WTC11 (cell line): ENCODE measurements around the gene TPX2. TPM values are rescaled to one million over a fixed set of nuclear protein-coding genes. Genes with fewer than 3 reads are reported as not detected.

ENCODE experiments used
- ATAC-seq: fragments of 200-7000 bp; cut with Tn5 transposase; 2 replicates; pipeline ENCODE4 v1.10.0; 2021; ENCODE audit warnings: mild to moderate bottlenecking, moderate library complexity
- CTCF ChIA-PET: fragments of 300-600 bp; sonication (Branson Sonifier 250); formaldehyde crosslinking; loops from one replicate; lab custom pipeline; 2021; ENCODE audit warnings: antibody characterized with exemption; lab: Charles Lee
- POLR2A ChIA-PET: fragments of 350-600 bp; sonication (Branson Sonifier 250); formaldehyde crosslinking; loops from one replicate; lab custom pipeline; 2021; ENCODE audit warnings: antibody characterized with exemption; lab: Charles Lee
- DNase-seq: peaks from one replicate; pipeline ENCODE4 v3.0.0; 2021; ENCODE audit warnings: low spot score
- H3K27ac Mint-ChIP-seq: 2 replicates; pipeline ENCODE4 v1.8.0; 2021; ENCODE audit warnings: mixed read lengths
- H3K27me3 Mint-ChIP-seq: 2 replicates; pipeline ENCODE4 v1.8.0; 2021; ENCODE audit warnings: low read depth, mild to moderate bottlenecking, moderate library complexity, mixed read lengths
- H3K36me3 Mint-ChIP-seq: 2 replicates; pipeline ENCODE4 v1.8.0; 2021; ENCODE audit warnings: mixed read lengths
- H3K4me1 Mint-ChIP-seq: 2 replicates; pipeline ENCODE4 v1.8.0; 2022; ENCODE audit warnings: mixed read lengths
- H3K4me3 Mint-ChIP-seq: 2 replicates; pipeline ENCODE4 v1.8.0; 2021; ENCODE audit warnings: mild to moderate bottlenecking, moderate library complexity, mixed read lengths
- H3K9me3 Mint-ChIP-seq: 2 replicates; pipeline ENCODE4 v1.8.0; 2021; ENCODE audit warnings: mixed read lengths
- ATF1 ChIP-seq: sonication (generic); formaldehyde crosslinking; IDR thresholded peaks from 2 replicates; pipeline ENCODE4 v1.8.1; 2023; ENCODE audit warnings: mild to moderate bottlenecking, moderate library complexity, missing genetic modification reagents
- CREB1 ChIP-seq: sonication (generic); formaldehyde crosslinking; IDR thresholded peaks from 2 replicates; pipeline ENCODE4 v1.8.0; 2023; ENCODE audit warnings: mild to moderate bottlenecking, missing genetic modification reagents
- CREM ChIP-seq: sonication (generic); formaldehyde crosslinking; IDR thresholded peaks from 2 replicates; pipeline ENCODE4 v1.8.1; 2022; ENCODE audit warnings: mild to moderate bottlenecking, missing genetic modification reagents, moderate library complexity
- ESRRA ChIP-seq: sonication (generic); formaldehyde crosslinking; IDR thresholded peaks from 2 replicates; pipeline ENCODE4 v1.8.1; 2022; ENCODE audit warnings: mild to moderate bottlenecking, missing genetic modification reagents, borderline replicate concordance
- FOXJ3 ChIP-seq: sonication (generic); formaldehyde crosslinking; IDR thresholded peaks from 2 replicates; pipeline ENCODE4 v1.9.0; 2021; ENCODE audit warnings: missing genetic modification reagents, mild to moderate bottlenecking, borderline replicate concordance
- IRF2 ChIP-seq: sonication (generic); formaldehyde crosslinking; IDR thresholded peaks from 2 replicates; pipeline ENCODE4 v1.8.0; 2022; ENCODE audit warnings: low read depth, missing genetic modification reagents, borderline replicate concordance
- KAT7 ChIP-seq: sonication (generic); formaldehyde crosslinking; IDR thresholded peaks from 2 replicates; pipeline ENCODE4 v1.8.1; 2023; ENCODE audit warnings: missing genetic modification reagents, mild to moderate bottlenecking, borderline replicate concordance
- NR1H2 ChIP-seq: sonication (generic); formaldehyde crosslinking; IDR thresholded peaks from 2 replicates; pipeline ENCODE4 v1.9.0; 2021; ENCODE audit warnings: mild to moderate bottlenecking, moderate library complexity, missing genetic modification reagents
- OVOL2 ChIP-seq: fragments of 250-450 bp; sonication (Bioruptor Pico); IDR thresholded peaks from 2 replicates; pipeline ENCODE4 v1.9.0; 2021; ENCODE audit warnings: mild to moderate bottlenecking, borderline replicate concordance
- PRRX2 ChIP-seq: fragments of 250-450 bp; sonication (Bioruptor Pico); IDR thresholded peaks from 2 replicates; pipeline ENCODE4 v1.8.0; 2021; ENCODE audit warnings: mild to moderate bottlenecking
- RELA ChIP-seq: sonication (generic); formaldehyde crosslinking; IDR thresholded peaks from 2 replicates; pipeline ENCODE4 v1.8.1; 2022; ENCODE audit warnings: missing genetic modification reagents, mild to moderate bottlenecking, borderline replicate concordance
- RORB ChIP-seq: fragments of 250-450 bp; sonication (Bioruptor Pico); IDR thresholded peaks from 2 replicates; pipeline ENCODE4 v1.9.0; 2021; ENCODE audit warnings: mild to moderate bottlenecking
- SP1 ChIP-seq: sonication (generic); formaldehyde crosslinking; conservative IDR thresholded peaks from 2 replicates; pipeline ENCODE4 v1.8.1; 2022; ENCODE audit warnings: missing genetic modification reagents
- STAT6 ChIP-seq: sonication (generic); formaldehyde crosslinking; conservative IDR thresholded peaks from 2 replicates; pipeline ENCODE4 v1.8.1; 2023; ENCODE audit warnings: mild to moderate bottlenecking, low read depth, missing genetic modification reagents, moderate library complexity
- TEAD1 ChIP-seq: sonication (generic); formaldehyde crosslinking; IDR thresholded peaks from 2 replicates; pipeline ENCODE4 v1.8.0; 2022; ENCODE audit warnings: mild to moderate bottlenecking, missing genetic modification reagents
- ZNF532 ChIP-seq: fragments of 250-450 bp; sonication (Bioruptor Pico); IDR thresholded peaks from 2 replicates; pipeline ENCODE4 v1.9.0; 2021; ENCODE audit warnings: mild to moderate bottlenecking, borderline replicate concordance
- total RNA-seq: library from RNA; stranded (reverse); gene quantifications from 3 replicates; pipeline ENCODE4 v1.2.3, GENCODE V29; 2021
- TF ChIP-seq, protein P1 (sequence below): sonication (generic); formaldehyde crosslinking; IDR thresholded peaks from 2 replicates; pipeline ENCODE4 v1.8.0; 2023; ENCODE audit warnings: missing genetic modification reagents, mild to moderate bottlenecking, borderline replicate concordance
- TF ChIP-seq, protein P2 (sequence below): sonication (generic); formaldehyde crosslinking; IDR thresholded peaks from 2 replicates; pipeline ENCODE4 v1.8.1; 2023; ENCODE audit warnings: mild to moderate bottlenecking, missing genetic modification reagents, moderate library complexity
- TF ChIP-seq, protein P3 (sequence below): sonication (generic); formaldehyde crosslinking; IDR thresholded peaks from 2 replicates; pipeline ENCODE4 v1.8.0; 2022; ENCODE audit warnings: mild to moderate bottlenecking, missing genetic modification reagents

Gene TPX2
- total RNA-seq, 1 experiment from 2014 or later, result 123 TPM

GRCh38 chr20:31830406-31830981 is 91.4 kb downstream of the TPX2 start:
- TF ChIP-seq NR1H2 (no peak), RELA (CRISPR knock-in tag) (no peak), TEAD1 (no peak), FOXJ3 (CRISPR knock-in tag) (no peak), CREB1 (CRISPR knock-in tag) (no peak), RORB (CRISPR knock-in tag) (no peak), IRF2 (CRISPR knock-in tag) (no peak), SP1 (no peak), ATF1 (CRISPR knock-in tag) (no peak), OVOL2 (CRISPR knock-in tag) (no peak), PRRX2 (no peak), ESRRA (no peak)
- TF ChIP-seq, protein P1, sequence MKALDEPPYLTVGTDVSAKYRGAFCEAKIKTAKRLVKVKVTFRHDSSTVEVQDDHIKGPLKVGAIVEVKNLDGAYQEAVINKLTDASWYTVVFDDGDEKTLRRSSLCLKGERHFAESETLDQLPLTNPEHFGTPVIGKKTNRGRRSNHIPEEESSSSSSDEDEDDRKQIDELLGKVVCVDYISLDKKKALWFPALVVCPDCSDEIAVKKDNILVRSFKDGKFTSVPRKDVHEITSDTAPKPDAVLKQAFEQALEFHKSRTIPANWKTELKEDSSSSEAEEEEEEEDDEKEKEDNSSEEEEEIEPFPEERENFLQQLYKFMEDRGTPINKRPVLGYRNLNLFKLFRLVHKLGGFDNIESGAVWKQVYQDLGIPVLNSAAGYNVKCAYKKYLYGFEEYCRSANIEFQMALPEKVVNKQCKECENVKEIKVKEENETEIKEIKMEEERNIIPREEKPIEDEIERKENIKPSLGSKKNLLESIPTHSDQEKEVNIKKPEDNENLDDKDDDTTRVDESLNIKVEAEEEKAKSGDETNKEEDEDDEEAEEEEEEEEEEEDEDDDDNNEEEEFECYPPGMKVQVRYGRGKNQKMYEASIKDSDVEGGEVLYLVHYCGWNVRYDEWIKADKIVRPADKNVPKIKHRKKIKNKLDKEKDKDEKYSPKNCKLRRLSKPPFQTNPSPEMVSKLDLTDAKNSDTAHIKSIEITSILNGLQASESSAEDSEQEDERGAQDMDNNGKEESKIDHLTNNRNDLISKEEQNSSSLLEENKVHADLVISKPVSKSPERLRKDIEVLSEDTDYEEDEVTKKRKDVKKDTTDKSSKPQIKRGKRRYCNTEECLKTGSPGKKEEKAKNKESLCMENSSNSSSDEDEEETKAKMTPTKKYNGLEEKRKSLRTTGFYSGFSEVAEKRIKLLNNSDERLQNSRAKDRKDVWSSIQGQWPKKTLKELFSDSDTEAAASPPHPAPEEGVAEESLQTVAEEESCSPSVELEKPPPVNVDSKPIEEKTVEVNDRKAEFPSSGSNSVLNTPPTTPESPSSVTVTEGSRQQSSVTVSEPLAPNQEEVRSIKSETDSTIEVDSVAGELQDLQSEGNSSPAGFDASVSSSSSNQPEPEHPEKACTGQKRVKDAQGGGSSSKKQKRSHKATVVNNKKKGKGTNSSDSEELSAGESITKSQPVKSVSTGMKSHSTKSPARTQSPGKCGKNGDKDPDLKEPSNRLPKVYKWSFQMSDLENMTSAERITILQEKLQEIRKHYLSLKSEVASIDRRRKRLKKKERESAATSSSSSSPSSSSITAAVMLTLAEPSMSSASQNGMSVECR, result no peak
- TF ChIP-seq, protein P2, sequence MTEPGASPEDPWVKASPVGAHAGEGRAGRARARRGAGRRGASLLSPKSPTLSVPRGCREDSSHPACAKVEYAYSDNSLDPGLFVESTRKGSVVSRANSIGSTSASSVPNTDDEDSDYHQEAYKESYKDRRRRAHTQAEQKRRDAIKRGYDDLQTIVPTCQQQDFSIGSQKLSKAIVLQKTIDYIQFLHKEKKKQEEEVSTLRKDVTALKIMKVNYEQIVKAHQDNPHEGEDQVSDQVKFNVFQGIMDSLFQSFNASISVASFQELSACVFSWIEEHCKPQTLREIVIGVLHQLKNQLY, result no peak
- TF ChIP-seq, protein P3, sequence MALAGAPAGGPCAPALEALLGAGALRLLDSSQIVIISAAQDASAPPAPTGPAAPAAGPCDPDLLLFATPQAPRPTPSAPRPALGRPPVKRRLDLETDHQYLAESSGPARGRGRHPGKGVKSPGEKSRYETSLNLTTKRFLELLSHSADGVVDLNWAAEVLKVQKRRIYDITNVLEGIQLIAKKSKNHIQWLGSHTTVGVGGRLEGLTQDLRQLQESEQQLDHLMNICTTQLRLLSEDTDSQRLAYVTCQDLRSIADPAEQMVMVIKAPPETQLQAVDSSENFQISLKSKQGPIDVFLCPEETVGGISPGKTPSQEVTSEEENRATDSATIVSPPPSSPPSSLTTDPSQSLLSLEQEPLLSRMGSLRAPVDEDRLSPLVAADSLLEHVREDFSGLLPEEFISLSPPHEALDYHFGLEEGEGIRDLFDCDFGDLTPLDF (CRISPR knock-in tag), result no peak
- POLR2A ChIA-PET, result interaction anchor here (0.5 kb wide), 1 partner anchor 1604 kb away, joined by 4 read pairs; no protein-coding TSS in a partner anchor
- Mint-ChIP-seq H3K27ac (no peak overlapping the region; the same call in 1 of the 2 replicates), H3K36me3 (no peaks in the 10 kb centered on the region), H3K9me3 (no peaks in the 10 kb centered on the region), H3K27me3 (no peaks in the 10 kb centered on the region), H3K4me3 (no peak overlapping the region), H3K4me1 (no peaks in the 10 kb centered on the region)
- DNase-seq (no peak), ATAC-seq (no peak)
- CTCF ChIA-PET, result interaction anchor here (0.7 to 2.0 kb wide), 7 partner anchors 15 to 187 kb away, joined by 3 to 9 read pairs (median 5); partner anchors contain the start of genes FOXS1 and PDRG1

GRCh38 chr20:31831211-31831610 is 92.1 kb downstream of the TPX2 start:
- Mint-ChIP-seq H3K4me3 (no peak overlapping the region), H3K27ac (no peak overlapping the region), H3K9me3 (no peaks in the 10 kb centered on the region), H3K36me3 (no peaks in the 10 kb centered on the region), H3K27me3 (no peaks in the 10 kb centered on the region), H3K4me1 (0 out of 2 replicates have a peak, but pooled peaks cover 3% of the 10 kb centered on the region)
- DNase-seq (no peak), ATAC-seq (no peak)
- ChIA-PET POLR2A (interaction anchor here (0.5 kb wide), 1 partner anchor 1604 kb away, joined by 4 read pairs; no protein-coding TSS in a partner anchor), CTCF (interaction anchor here (0.8 to 2.0 kb wide), 4 partner anchors 8 to 22 kb away, joined by 3 to 8 read pairs (median 4); partner anchors contain the start of gene FOXS1)
- TF ChIP-seq ESRRA (no peak), CREM (CRISPR knock-in tag) (no peak), ZNF532 (no peak), KAT7 (CRISPR knock-in tag) (no peak), STAT6 (CRISPR knock-in tag) (no peak)
- TF ChIP-seq, protein P3 (CRISPR knock-in tag), result no peak
